WERI-Rb-1 (cell line): ENCODE measurements around the gene CAMSAP2.

Experiments
- DNase-seq: peaks from one replicate; pipeline ENCODE4 v3.0.0-alpha.2; 2020
- H3K27ac ChIP-seq: fragments of 250-450 bp; sonication (Bioruptor Pico); 2 replicates; pipeline ENCODE4 v1.5.1; 2020; ENCODE audit warnings: mild to moderate bottlenecking, moderate library complexity
- H3K27me3 ChIP-seq: fragments of 250-450 bp; sonication (Bioruptor Pico); 2 replicates; pipeline ENCODE4 v1.5.1; 2021; ENCODE audit warnings: mild to moderate bottlenecking, low read depth, moderate library complexity; ENCODE audit not compliant: insufficient read depth, severe bottlenecking
- H3K36me3 ChIP-seq: fragments of 250-450 bp; sonication (Bioruptor Pico); 2 replicates; pipeline ENCODE4 v1.5.1; 2020; ENCODE audit warnings: mild to moderate bottlenecking, moderate library complexity
- H3K4me3 ChIP-seq: 2 replicates; pipeline ENCODE4 v1.5.1; 2011; ENCODE audit warnings: low read depth, mild to moderate bottlenecking, control low read depth, low read length
- H3K9me3 ChIP-seq: fragments of 250-450 bp; sonication (Bioruptor Pico); 2 replicates; pipeline ENCODE4 v1.5.1; 2021; ENCODE audit warnings: mild to moderate bottlenecking, moderate library complexity; ENCODE audit not compliant: severe bottlenecking
- CTCF ChIP-seq: IDR thresholded peaks from 2 replicates; pipeline ENCODE4 v1.5.1; 2011; ENCODE audit warnings: low read depth, mild to moderate bottlenecking, control low read depth, inconsistent platforms, low read length

CAMSAP2 gene, protein sequence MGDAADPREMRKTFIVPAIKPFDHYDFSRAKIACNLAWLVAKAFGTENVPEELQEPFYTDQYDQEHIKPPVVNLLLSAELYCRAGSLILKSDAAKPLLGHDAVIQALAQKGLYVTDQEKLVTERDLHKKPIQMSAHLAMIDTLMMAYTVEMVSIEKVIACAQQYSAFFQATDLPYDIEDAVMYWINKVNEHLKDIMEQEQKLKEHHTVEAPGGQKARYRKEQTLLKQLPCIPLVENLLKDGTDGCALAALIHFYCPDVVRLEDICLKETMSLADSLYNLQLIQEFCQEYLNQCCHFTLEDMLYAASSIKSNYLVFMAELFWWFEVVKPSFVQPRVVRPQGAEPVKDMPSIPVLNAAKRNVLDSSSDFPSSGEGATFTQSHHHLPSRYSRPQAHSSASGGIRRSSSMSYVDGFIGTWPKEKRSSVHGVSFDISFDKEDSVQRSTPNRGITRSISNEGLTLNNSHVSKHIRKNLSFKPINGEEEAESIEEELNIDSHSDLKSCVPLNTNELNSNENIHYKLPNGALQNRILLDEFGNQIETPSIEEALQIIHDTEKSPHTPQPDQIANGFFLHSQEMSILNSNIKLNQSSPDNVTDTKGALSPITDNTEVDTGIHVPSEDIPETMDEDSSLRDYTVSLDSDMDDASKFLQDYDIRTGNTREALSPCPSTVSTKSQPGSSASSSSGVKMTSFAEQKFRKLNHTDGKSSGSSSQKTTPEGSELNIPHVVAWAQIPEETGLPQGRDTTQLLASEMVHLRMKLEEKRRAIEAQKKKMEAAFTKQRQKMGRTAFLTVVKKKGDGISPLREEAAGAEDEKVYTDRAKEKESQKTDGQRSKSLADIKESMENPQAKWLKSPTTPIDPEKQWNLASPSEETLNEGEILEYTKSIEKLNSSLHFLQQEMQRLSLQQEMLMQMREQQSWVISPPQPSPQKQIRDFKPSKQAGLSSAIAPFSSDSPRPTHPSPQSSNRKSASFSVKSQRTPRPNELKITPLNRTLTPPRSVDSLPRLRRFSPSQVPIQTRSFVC (N-terminal part only)

DNA sequence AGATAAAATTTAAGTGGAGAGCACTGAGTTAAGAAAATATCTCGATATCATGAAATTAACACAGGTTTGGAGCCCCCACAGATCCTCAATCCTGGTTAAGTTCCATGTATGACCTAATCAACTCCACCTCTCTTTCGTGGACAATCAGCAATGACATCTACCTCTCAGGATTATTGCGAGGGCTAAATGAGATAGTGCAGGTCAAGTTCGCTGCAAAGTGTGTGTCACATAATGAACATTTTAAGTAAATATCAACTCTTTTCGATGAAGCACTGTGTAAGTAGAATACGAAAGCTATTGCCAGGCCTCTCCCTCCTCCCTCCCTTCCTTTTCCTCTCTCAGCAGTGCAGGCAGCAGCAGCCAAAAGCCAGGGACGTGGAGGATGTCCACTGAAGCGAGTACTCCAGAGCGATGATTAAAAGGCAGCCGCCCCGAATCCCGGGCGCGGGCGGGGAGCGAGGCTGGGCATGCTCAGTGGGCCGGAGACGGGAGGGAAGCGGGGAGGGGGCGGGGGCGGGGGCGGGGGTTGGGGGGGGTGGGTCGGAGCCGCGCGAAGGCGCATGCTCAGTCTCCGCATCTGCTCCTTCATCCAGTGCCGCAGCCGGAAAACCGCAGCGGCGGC lies at the start of gene CAMSAP2:
TSS of gene CAMSAP2 (plus strand) at position 567 of the 622 bp plus-strand sequence. CDS start 935 bp downstream, outside the sequence.
- H3K36me3 ChIP-seq, result peaks cover 17% of the 10 kb centered on the region
- peak within 1 kb of the TSS; percentile 96 for H3K27ac ChIP-seq
- H3K27me3 ChIP-seq, result no peaks in the 10 kb centered on the region
- no peaks in the 10 kb centered on the region for H3K9me3 ChIP-seq
- peak within 1 kb of the TSS; percentile 92 for H3K4me3 ChIP-seq
- peak; percentile 100 for DNase-seq
- no peak for TF ChIP-seq CTCF

- TF ChIP-seq CTCF, result no peak
- H3K36me3 ChIP-seq, result no peaks in the 10 kb centered on the region
- no peak overlapping the region for H3K4me3 ChIP-seq
- no peak overlapping the region for H3K27ac ChIP-seq
- DNase-seq, result no peak
- H3K27me3 ChIP-seq, result no peaks in the 10 kb centered on the region
- no peaks in the 10 kb centered on the region for H3K9me3 ChIP-seq
Measured at GRCh38 chr1:200692316-200692715, 46.4 kb upstream of the CAMSAP2 start.

DNA sequence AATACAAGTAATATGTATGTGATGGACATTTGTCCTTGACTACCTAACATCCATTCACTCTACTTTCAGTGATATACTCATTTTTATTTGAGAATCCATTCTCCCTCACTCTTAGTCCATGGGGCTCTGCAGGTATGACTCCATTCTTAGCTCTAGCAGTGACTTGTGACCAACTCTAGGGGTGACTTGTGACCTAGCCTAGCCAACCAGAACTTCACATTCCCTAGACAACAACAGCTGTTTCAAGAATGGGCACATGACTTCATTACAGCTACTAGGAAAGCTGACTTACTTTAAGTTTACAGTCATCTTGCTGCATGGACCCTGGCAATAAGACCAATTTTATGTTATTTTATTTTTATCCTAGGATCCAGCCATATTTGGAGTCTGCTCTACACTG lies 45.4 kb upstream of the CAMSAP2 start:
- H3K27ac ChIP-seq, result no peak overlapping the region

GRCh38 chr1:200694738-200695137 lies 44.0 kb upstream of the CAMSAP2 start:
- TF ChIP-seq CTCF, result no peak
- Histone ChIP-seq H3K27ac (no peak overlapping the region), H3K9me3 (no peaks in the 10 kb centered on the region), H3K27me3 (no peaks in the 10 kb centered on the region), H3K4me3 (no peak overlapping the region), H3K36me3 (no peaks in the 10 kb centered on the region)
- DNase-seq, result no peak

More for the DNA sequence above, 45.4 kb upstream of the CAMSAP2 start:
- Histone ChIP-seq H3K4me3 (no peak overlapping the region), H3K27me3 (no peaks in the 10 kb centered on the region), H3K9me3 (no peaks in the 10 kb centered on the region), H3K36me3 (no peaks in the 10 kb centered on the region)
- no peak for DNase-seq
- TF ChIP-seq CTCF, result no peak

DNA sequence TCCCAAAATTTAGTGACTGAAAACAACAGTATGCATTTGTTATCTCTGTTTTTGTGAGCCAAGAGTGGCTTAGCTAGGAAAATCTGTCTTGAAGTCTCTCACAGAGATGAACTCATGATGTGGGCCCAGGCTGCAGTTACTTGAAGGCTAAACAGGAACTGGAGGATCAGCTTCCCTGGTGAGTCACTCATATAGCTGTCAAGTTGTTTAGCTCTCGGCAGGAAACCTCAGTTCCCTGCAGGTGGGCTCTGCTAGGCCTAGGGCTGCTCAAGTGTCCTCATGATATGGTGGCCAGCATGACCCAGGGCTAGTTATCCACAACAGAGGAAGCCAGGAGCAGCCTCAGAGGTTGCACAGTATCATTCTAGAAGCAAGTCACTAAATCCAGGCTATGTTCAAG lies 38.8 kb upstream of the CAMSAP2 start:
- DNase-seq, result no peak
- TF ChIP-seq CTCF, result no peak

More for the DNA sequence above, 38.8 kb upstream of the CAMSAP2 start:
- no peak overlapping the region for H3K4me3 ChIP-seq
- H3K9me3 ChIP-seq, result no peaks in the 10 kb centered on the region
- no peak overlapping the region for H3K27ac ChIP-seq
- H3K36me3 ChIP-seq, result no peaks in the 10 kb centered on the region
- no peaks in the 10 kb centered on the region for H3K27me3 ChIP-seq
